H1 (cell line): ENCODE results near the gene BCL2L13. TPM values are rescaled to one million over a fixed set of nuclear protein-coding genes. Genes with fewer than 3 reads are reported as not detected.

Experiments used
- CTCF ChIA-PET: fragments of 300-600 bp; sonication (Branson Sonifier 250); formaldehyde crosslinking; loops from one replicate; lab custom pipeline; 2021; ENCODE audit not compliant: partially characterized antibody; lab: Charles Lee
- POLR2A ChIA-PET: fragments of 300-600 bp; sonication (Branson Sonifier 250); formaldehyde crosslinking; loops from one replicate; lab custom pipeline; 2021; ENCODE audit warnings: inconsistent platforms; ENCODE audit not compliant: partially characterized antibody; lab: Charles Lee
- DNase-seq, 2 experiments: peaks; one replicate each; pipeline versions ENCODE4 v3.0.0 to v3.0.0-alpha.2; 2010 to 2022; ENCODE audit warnings: low spot score in 2 of 2, low read depth in 1 of 2, mixed read lengths in 1 of 2
- FAIRE-seq: peaks from 2 replicates; lab custom pipeline; 2011; peaks lifted over from hg19 to GRCh38; lab: Jason Lieb, UNC
- H2AFZ ChIP-seq: 2 replicates; pipeline ENCODE4 v1.8.1; 2012; ENCODE audit warnings: low read length, inconsistent platforms
- H2AK5ac ChIP-seq: 2 replicates; pipeline ENCODE4 v1.6.1; 2013; ENCODE audit warnings: low read depth, low read length
- H2BK120ac ChIP-seq: replicated peaks from 2 replicates; pipeline ENCODE3; 2013; ENCODE audit warnings: low read depth, low read length, inconsistent platforms
- H2BK12ac ChIP-seq: 2 replicates; pipeline ENCODE4 v1.6.1; 2013; ENCODE audit warnings: low read depth, low read length
- H2BK15ac ChIP-seq: 2 replicates; pipeline ENCODE4 v1.6.1; 2013; ENCODE audit warnings: low read length
- H2BK20ac ChIP-seq: 2 replicates; pipeline ENCODE4 v1.6.1; 2013; ENCODE audit warnings: low read length
- H2BK5ac ChIP-seq: 2 replicates; pipeline ENCODE4 v1.6.1; 2013; ENCODE audit warnings: low read depth, low read length
- H3K14ac ChIP-seq: 2 replicates; pipeline ENCODE4 v1.6.1; 2013; ENCODE audit warnings: inconsistent platforms; ENCODE audit not compliant: insufficient read length
- H3K18ac ChIP-seq: 2 replicates; pipeline ENCODE4 v1.6.1; 2013; ENCODE audit warnings: low read length; ENCODE audit errors: extremely low read depth
- H3K23ac ChIP-seq: 2 replicates; pipeline ENCODE4 v1.6.1; 2013; ENCODE audit warnings: inconsistent platforms; ENCODE audit not compliant: insufficient read length
- H3K23me2 ChIP-seq: 2 replicates; pipeline ENCODE4 v1.6.1; 2013; ENCODE audit warnings: low read depth, low read length
- H3K27ac ChIP-seq: 2 replicates; pipeline ENCODE4 v1.6.1; 2011; ENCODE audit warnings: low read depth, low read length, inconsistent platforms
- H3K27me3 ChIP-seq, 4 experiments: replicated peaks in 1 of 4; 1 replicate in 1 of 4; 2 replicates in 3 of 4; pipeline versions ENCODE4 v1.6.1 to v1.8.1; 2011 to 2013; ENCODE audit warnings: low read length in 3 of 4, mild to moderate bottlenecking in 3 of 4, inconsistent platforms in 2 of 4, mixed read lengths in 2 of 4, moderate library complexity in 1 of 4; ENCODE audit not compliant: control insufficient read depth in 3 of 4, insufficient read depth in 3 of 4; ENCODE audit errors: extremely low read depth in 1 of 4
- H3K36me3 ChIP-seq, 4 experiments: 2 replicates each; pipeline versions ENCODE4 v1.6.1 to v1.8.1; 2011 to 2013; ENCODE audit warnings: mild to moderate bottlenecking in 4 of 4, low read length in 3 of 4, moderate library complexity in 2 of 4, control low read depth in 1 of 4, inconsistent platforms in 1 of 4; ENCODE audit not compliant: insufficient read depth in 4 of 4, control insufficient read depth in 2 of 4
- H3K4ac ChIP-seq: replicated peaks from 2 replicates; pipeline ENCODE3; 2013; ENCODE audit warnings: low read length, low read depth, mixed read lengths, inconsistent platforms; ENCODE audit not compliant: insufficient read length
- H3K4me1 ChIP-seq, 4 experiments: replicated peaks in 1 of 4; 1 replicate in 1 of 4; 2 replicates in 3 of 4; pipeline versions ENCODE4 v1.6.1 to v1.8.1; 2011 to 2013; ENCODE audit warnings: low read length in 3 of 4, inconsistent platforms in 2 of 4, mixed read lengths in 1 of 4; ENCODE audit not compliant: insufficient read depth in 4 of 4, control insufficient read depth in 3 of 4
- H3K4me2 ChIP-seq, 2 experiments: 2 replicates each; pipeline versions ENCODE4 v1.6.1 to v1.8.1; 2011 to 2013; ENCODE audit warnings: low read depth in 2 of 2, low read length in 2 of 2, control low read depth in 1 of 2, inconsistent platforms in 1 of 2, mild to moderate bottlenecking in 1 of 2; ENCODE audit not compliant: insufficient read depth in 1 of 2
- H3K4me3 ChIP-seq, 4 experiments: fragments of 200-600, 300-600 bp in 1 of 4; sonication (generic), shearing (Covaris generic), sonication (Bioruptor Twin) in 1 of 4; 2 replicates each; pipeline versions ENCODE4 v1.5.1 to v1.8.1; 2011 to 2016; ENCODE audit warnings: low read length in 4 of 4, low read depth in 3 of 4, control low read depth in 2 of 4, inconsistent platforms in 2 of 4, mild to moderate bottlenecking in 2 of 4, mixed read lengths in 1 of 4, moderate library complexity in 1 of 4; ENCODE audit not compliant: insufficient read depth in 2 of 4; ENCODE audit errors: extremely low read depth in 1 of 4
- H3K56ac ChIP-seq: replicated peaks from 2 replicates; pipeline ENCODE3; 2013; ENCODE audit warnings: low read depth, mild to moderate bottlenecking, mixed read lengths, low read length, inconsistent platforms; ENCODE audit not compliant: insufficient read length
- H3K79me1 ChIP-seq: 2 replicates; pipeline ENCODE4 v1.6.1; 2013; ENCODE audit warnings: low read depth, low read length, control low read depth
- H3K79me2 ChIP-seq, 2 experiments: 2 replicates each; pipeline versions ENCODE4 v1.6.1 to v1.8.1; 2012 to 2013; ENCODE audit warnings: low read length in 2 of 2, mild to moderate bottlenecking in 2 of 2, inconsistent platforms in 1 of 2; ENCODE audit not compliant: insufficient read depth in 2 of 2, control insufficient read depth in 1 of 2
- H3K9ac ChIP-seq, 4 experiments: replicated peaks in 1 of 4; 1 replicate in 1 of 4; 2 replicates in 3 of 4; pipeline versions ENCODE4 v1.6.1 to v1.8.1; 2011 to 2013; ENCODE audit warnings: low read depth in 3 of 4, low read length in 3 of 4, control low read depth in 2 of 4, mild to moderate bottlenecking in 2 of 4, moderate library complexity in 2 of 4, inconsistent platforms in 1 of 4; ENCODE audit errors: extremely low read depth in 1 of 4
- H3K9me3 ChIP-seq, 2 experiments: 2 replicates each; pipeline versions ENCODE4 v1.6.1 to v1.8.1; 2012 to 2013; ENCODE audit warnings: mild to moderate bottlenecking in 2 of 2, moderate library complexity in 2 of 2, control low read depth in 1 of 2, inconsistent platforms in 1 of 2, low read depth in 1 of 2, low read length in 1 of 2, mixed read lengths in 1 of 2; ENCODE audit not compliant: insufficient read depth in 2 of 2
- H4K20me1 ChIP-seq, 2 experiments: replicated peaks in 1 of 2; 2 replicates each; pipeline versions ENCODE3 to v1.8.1; 2011 to 2013; ENCODE audit warnings: inconsistent platforms in 2 of 2, low read length in 2 of 2, mild to moderate bottlenecking in 1 of 2; ENCODE audit not compliant: insufficient read depth in 2 of 2, control insufficient read depth in 1 of 2
- H4K5ac ChIP-seq: 2 replicates; pipeline ENCODE4 v1.6.1; 2013; ENCODE audit warnings: low read length, low read depth, mixed read lengths, inconsistent platforms; ENCODE audit not compliant: insufficient read length
- H4K8ac ChIP-seq: 2 replicates; pipeline ENCODE4 v1.8.0; 2013; ENCODE audit warnings: mild to moderate bottlenecking, moderate library complexity, low read length, inconsistent platforms; ENCODE audit not compliant: insufficient read depth; ENCODE audit errors: extremely low read depth
- H4K91ac ChIP-seq: replicated peaks from 2 replicates; pipeline ENCODE3; 2013; ENCODE audit warnings: low read length, mixed read lengths, inconsistent platforms; ENCODE audit not compliant: insufficient read length
- CREB1 ChIP-seq: IDR thresholded peaks from 2 replicates; pipeline ENCODE4 v1.6.1; 2012; ENCODE audit warnings: inconsistent platforms
- EGR1 ChIP-seq: IDR thresholded peaks from 2 replicates; pipeline ENCODE4 v1.6.1; 2011; ENCODE audit warnings: low read depth, low read length, borderline replicate concordance
- HDAC2 ChIP-seq, 2 experiments: fragments of 300-600 bp in 1 of 2; sonication (generic) in 1 of 2; IDR thresholded peaks; 2 replicates each; pipeline ENCODE4 v1.6.1; 2011 to 2012; ENCODE audit warnings: low read depth in 2 of 2, low read length in 2 of 2, mild to moderate bottlenecking in 2 of 2, moderate library complexity in 2 of 2, borderline replicate concordance in 1 of 2, inconsistent platforms in 1 of 2
- KDM5A ChIP-seq: fragments of 200-600 bp; IDR thresholded peaks from 2 replicates; pipeline ENCODE4 v1.7.1; 2012; ENCODE audit warnings: mild to moderate bottlenecking, low read length, inconsistent platforms, mixed read lengths
- POU5F1 ChIP-seq: IDR thresholded peaks from 2 replicates; pipeline ENCODE4 v1.6.1; 2011; ENCODE audit warnings: low read depth, mild to moderate bottlenecking, low read length, moderate library complexity
- SRF ChIP-seq: IDR thresholded peaks from 2 replicates; pipeline ENCODE4 v1.6.1; 2011; ENCODE audit warnings: mild to moderate bottlenecking, low read depth, low read length, moderate library complexity
- SUZ12 ChIP-seq: fragments of 200-600 bp; sonication (generic); IDR thresholded peaks from 2 replicates; pipeline ENCODE4 v1.6.1; 2012; ENCODE audit warnings: mild to moderate bottlenecking, inconsistent platforms, low read length, moderate library complexity, mixed read lengths
- TAF7 ChIP-seq: optimal IDR thresholded peaks from 2 replicates; pipeline ENCODE3; 2011; ENCODE audit warnings: low read depth, mild to moderate bottlenecking, inconsistent platforms, low read length, moderate library complexity, borderline replicate concordance
- USF2 ChIP-seq: IDR thresholded peaks from 2 replicates; pipeline ENCODE4 v1.6.1; 2011; ENCODE audit warnings: low read length, improper control_type of control experiment
- WGBS, 2 experiments: shearing (Covaris generic) in 1 of 2; methylation state at CpG; one replicate each; pipeline versions ENCODE4 v1.1.6 to v1.1.7; 2013 to 2015; ENCODE audit warnings: low lambda C conversion rate in 2 of 2, mixed read lengths in 2 of 2, inconsistent platforms in 1 of 2, low coverage in 1 of 2, missing lambda C conversion rate in 1 of 2; ENCODE audit not compliant: insufficient replicate concordance in 2 of 2, insufficient coverage in 1 of 2, insufficient read length in 1 of 2; ENCODE audit errors: extremely low coverage in 1 of 2, missing lambda C conversion rate in 1 of 2; 5-methylcytosine and 5-hydroxymethylcytosine counted together
- polyA plus RNA-seq, 7 experiments: library from polyadenylated mRNA; depleted of rRNA in 3 of 7; stranded (reverse) in 5 of 7; unstranded in 2 of 7; fragments of >200 nt in 5 of 7; fragments of 200-250 nt in 2 of 7; gene quantifications; 1 replicate in 5 of 7; 2 replicates in 1 of 7; 4 replicates in 1 of 7; pipeline versions ENCODE4 v1.2.1 to v1.2.3, GENCODE V29; 2011 to 2013; ENCODE audit warnings: missing spikeins in 2 of 7, mixed read lengths in 2 of 7
- total RNA-seq: library from RNA; stranded (reverse); fragmentation: NEBNext Ultra II Directional; extraction: Animal tissue kit (Norgen Biotek cat#: 25700); gene quantifications from 2 replicates; pipeline ENCODE4 v1.2.1, GENCODE V29; 2021
- TF ChIP-seq, protein P1 (sequence below): IDR thresholded peaks from 2 replicates; pipeline ENCODE4 v1.6.1; 2012; ENCODE audit warnings: inconsistent platforms

Gene BCL2L13
- total and polyA plus RNA-seq, 2 of the 8 experiments (the other 6 are each of a cell fraction or from before 2014, with no cell fraction given): 20.7 to 35.0 TPM

DNA sequence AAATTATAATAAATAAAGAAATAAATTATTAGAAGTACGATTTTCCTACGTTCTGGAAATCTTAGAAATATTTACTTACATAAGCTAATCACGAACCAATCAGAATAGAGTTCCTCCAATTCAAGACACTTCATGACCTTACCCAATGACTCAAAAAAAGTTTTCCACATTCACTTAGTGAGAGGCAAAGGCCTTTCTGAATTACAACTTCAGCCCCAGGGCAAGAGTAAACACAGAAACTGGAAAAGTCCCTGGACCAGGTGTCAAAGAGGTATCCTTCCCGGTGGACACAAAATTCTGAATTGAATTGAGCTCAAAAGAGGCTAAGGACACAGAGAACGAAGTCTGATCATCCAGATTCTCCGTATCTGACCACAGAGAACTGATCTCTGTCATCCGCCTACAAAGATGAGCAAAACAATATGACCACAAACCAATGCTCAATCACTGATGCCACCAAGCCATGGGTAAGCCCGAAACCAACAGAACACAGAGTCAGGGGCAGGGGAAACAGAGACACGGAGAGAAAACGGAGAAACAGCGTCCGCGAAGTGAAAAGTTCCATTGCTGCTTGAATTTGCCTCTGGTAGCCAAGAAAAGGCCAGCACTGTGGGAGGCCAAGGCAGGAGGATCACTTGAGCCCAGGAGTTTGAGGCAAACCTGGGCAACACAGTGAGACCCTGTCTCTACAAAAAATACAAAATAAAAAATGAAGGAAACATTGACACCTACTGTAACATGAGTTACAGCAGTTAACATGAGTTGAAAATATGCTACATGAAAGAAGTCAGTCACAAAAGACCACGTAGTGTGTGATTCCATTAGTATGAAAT lies 128.9 kb downstream of the BCL2L13 start:
- Histone ChIP-seq H3K56ac (no peak overlapping the region), H4K5ac (no peak overlapping the region), H2AK5ac (no peak overlapping the region), H3K23ac (no peak overlapping the region), H4K8ac (no peak overlapping the region), H3K9ac (no peak overlapping the region), H2BK5ac (no peak overlapping the region), H2BK20ac (no peak overlapping the region), H3K4me1 (peaks cover 2 to 6% (median 2%) of the 10 kb centered on the region in 4 experiments; a peak in 4 of 7 replicates), H3K27me3 (no peaks in the 10 kb centered on the region), H3K36me3 (no peaks in the 10 kb centered on the region), H3K4ac (no peak overlapping the region), H3K27ac (no peak overlapping the region), H2AFZ (no peak overlapping the region), H4K20me1 (peaks cover 2 to 11% of the 10 kb centered on the region in 2 experiments), H3K9me3 (no peaks in the 10 kb centered on the region), H3K23me2 (no peaks in the 10 kb centered on the region), H3K18ac (no peak overlapping the region), H3K79me2 (peaks cover 0 to 51% of the 10 kb centered on the region in 2 experiments; a peak in 2 of 4 replicates), H2BK12ac (no peak overlapping the region), H2BK120ac (no peak overlapping the region), H3K4me2 (no peak overlapping the region), H2BK15ac (no peak overlapping the region), H3K14ac (no peak overlapping the region), H4K91ac (no peak overlapping the region), H3K4me3 (no peak overlapping the region), H3K79me1 (peaks cover 8% of the 10 kb centered on the region)
- no peak for DNase-seq
- TF ChIP-seq SRF (no peak), USF2 (no peak), TAF7 (no peak), SUZ12 (no peak), HDAC2 (IDR thresholded peaks at IDR 0.05; ENCODE audit: borderline replicate concordance in 1 of 2, low read depth in 2 of 2, low read length in 2 of 2) (no peak), EGR1 (no peak), CREB1 (no peak), POU5F1 (no peak), KDM5A (no peak)
- TF ChIP-seq, protein P1, sequence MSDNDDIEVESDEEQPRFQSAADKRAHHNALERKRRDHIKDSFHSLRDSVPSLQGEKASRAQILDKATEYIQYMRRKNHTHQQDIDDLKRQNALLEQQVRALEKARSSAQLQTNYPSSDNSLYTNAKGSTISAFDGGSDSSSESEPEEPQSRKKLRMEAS: no peak
- POLR2A ChIA-PET: interaction anchor here (0.8 to 1.5 kb wide), 4 partner anchors 15 to 306 kb away, joined by 3 to 4 read pairs (median 3); no protein-coding TSS in a partner anchor
- WGBS, 2 experiments: 92% methylated on average over 14 of the region's 14 CpGs; no CpG with 5 or more reads in 1 of the 2 experiments
- FAIRE-seq: no peak
- CTCF ChIA-PET: interaction anchor here (0.8 to 2.9 kb wide), 3 partner anchors 16 to 25 kb away, joined by 3 to 11 read pairs (median 8); no protein-coding TSS in a partner anchor
